Ovary (tissue), 3 donors: ENCODE data around the gene ICAM4.

Experiments used
- CTCF ChIP-seq, 3 donors: fragments of 450-650 bp in 2 of 3; fragments of 200-600 bp in 1 of 3; IDR thresholded peaks; one replicate each; pipeline versions ENCODE4 v1.5.1 to v1.8.0; 2016 to 2022; ENCODE audit warnings: antibody characterized with exemption in 3 of 3, mild to moderate bottlenecking in 1 of 3
- EP300 ChIP-seq: sonication (generic); formaldehyde crosslinking; IDR thresholded peaks from one replicate; pipeline ENCODE4 v1.6.1; 2017; ENCODE audit warnings: antibody characterized with exemption
- POLR2A ChIP-seq: fragments of 450-650 bp; IDR thresholded peaks from one replicate; pipeline ENCODE4 v1.6.1; 2017; ENCODE audit warnings: antibody characterized with exemption, mild to moderate bottlenecking, moderate library complexity
- donor health status: DM: no; HTN: no; CAD: no.

- TF ChIP-seq CTCF (IDR thresholded peaks at IDR 0.05): no peak
- TF ChIP-seq POLR2A: no peak
- TF ChIP-seq EP300: no peak
Measured at GRCh38 chr19:10295305-10295846, 8.6 kb downstream of the ICAM4 start.
